Anterior cingulate cortex (tissue), 58 donors: ENCODE measurements around the gene SLC2A4RG.
A peak's percentile ranks its signal among the peaks of the same experiment; 100 is the strongest.

Experiments used
- DNase-seq, 58 donors: peaks; one replicate each; lab custom pipeline; 2025; lab: John Stamatoyannopoulos, UW

The SLC2A4RG gene

DNA sequence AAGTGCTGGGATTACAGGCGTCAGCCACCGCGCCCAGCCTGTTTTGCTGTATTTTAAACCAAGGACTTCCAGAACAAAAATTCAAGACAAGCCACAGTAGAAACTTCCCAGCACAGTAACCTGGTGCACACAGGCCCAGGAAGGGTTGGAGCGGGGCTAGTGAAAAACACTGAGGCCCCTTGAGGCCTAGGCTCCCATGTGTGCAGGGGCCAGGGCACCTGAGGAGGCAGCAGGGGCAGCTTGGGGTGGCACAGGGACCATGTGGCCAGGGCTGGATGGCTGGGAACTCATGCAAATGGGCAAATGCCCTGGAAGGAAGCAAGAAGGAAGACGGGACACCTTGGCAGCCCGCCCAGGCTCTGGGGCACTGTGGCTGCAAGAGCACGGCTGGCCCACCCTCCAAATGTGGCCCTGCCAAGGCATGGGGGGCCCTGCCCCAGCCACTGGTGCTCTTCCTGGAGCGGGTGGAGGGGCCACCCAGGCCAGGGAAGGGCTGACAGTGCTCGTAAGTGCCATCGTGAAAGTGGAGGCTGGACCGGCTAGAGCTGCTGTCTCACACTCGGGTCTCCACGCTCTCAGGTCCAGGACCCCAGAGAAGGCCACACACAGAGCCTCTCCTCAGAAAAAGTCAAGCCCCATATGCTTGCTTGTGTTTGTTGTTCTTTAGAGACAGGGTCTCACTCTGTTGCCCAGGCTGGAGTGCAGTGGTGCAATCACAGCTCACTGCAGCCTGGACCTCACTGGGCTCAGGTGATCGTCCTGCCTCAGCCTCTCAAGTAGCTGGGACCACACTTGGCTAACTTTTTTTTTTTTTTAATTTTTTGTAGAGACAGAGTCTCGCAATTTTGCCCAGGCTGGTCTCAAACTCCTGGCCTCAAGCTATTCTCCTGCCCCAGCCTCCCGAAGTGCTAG lies 10.3 kb downstream of the SLC2A4RG start:
- DNase-seq = peak in 9 of 58 donors; percentile 10 to 51 (median 28)

DNA sequence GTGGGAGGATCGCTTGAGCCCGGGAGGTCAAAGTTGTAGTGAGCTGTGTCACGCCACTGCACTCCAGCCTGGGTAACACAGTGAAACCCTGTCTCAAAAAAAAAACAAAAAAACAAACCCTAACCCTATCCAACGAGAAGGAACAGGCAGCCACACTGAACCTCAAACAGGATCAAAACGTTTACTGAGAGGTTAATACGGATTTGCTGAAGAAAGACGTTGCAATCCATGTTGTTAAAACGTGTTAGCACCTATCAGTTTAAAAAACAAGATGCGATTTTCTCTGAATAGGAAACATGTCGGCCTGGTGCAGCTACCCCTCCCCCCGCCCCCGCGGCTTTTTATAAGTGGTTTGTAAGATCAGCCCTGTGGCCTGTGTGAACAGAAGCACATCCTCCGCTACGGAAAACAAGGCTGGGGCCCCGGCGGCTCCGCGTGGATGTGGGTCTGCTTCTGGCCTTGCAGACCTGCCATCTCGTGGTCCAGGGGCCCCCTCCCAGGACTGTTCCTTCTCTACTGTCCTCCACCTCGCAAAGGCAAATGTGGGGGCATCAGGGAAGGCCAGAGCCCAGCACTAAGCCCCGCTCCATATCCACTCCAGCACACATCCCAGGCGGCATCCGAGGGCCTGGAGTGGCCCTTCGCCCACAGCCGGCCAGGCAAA lies 11.4 kb downstream of the SLC2A4RG start:
- DNase-seq = no peak

GRCh38 chr20:63751471-63752271 lies 12.1 kb downstream of the SLC2A4RG start:
- no peak for DNase-seq

DNA sequence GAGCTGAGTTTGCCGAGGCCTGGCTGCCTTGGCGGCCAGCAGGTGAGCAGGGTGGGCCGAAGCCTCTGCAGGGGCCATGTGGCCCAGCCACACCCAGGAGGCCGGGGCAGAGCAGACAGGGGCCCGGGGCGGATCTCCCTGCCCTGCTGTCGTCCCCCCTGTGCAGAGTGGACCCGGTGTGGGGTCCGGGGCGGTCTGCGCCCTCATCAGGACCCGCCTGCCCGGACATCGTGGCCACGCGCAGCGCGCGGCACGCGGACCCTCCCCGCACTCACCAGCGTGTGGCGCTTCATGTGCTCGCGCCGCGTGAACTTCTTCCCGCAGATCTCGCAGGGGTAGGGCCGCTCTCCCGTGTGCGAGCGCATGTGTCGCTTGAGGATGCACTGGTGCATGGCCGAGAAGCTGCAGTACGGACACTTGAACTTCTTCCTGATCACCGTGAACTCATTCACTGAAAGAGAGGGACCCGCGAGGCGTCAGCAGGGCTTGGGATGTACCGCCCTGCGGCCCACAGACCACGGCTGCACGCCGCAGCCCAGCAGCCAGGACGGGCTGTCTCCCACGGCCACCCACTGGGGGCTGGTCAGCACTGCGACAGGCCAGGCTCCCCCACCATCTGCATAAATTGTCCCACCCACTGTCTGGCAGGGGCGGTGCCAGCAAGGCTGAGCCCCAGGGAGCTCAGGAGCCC lies 13.0 kb downstream of the SLC2A4RG start:
- DNase-seq = no peak

DNA sequence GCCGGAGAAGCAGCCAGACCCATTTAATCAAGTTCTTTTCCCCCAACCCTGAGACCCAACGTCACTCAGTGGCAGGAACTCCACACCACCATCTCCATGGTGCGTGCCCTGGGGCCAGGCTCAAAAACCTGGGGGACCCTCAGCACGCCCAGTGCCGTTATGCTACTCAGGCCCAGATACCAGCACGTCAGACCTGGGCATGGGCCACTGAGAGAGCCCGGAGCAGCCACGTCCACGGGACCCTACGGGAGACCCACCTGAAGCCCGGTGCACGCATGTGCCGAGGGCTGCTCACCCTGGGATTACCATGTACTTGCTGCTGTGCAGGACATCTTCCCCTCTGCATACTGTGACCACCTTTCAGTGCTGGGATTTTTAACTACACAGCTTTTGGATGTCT lies 13.8 kb downstream of the SLC2A4RG start:
- no peak for DNase-seq

DNA sequence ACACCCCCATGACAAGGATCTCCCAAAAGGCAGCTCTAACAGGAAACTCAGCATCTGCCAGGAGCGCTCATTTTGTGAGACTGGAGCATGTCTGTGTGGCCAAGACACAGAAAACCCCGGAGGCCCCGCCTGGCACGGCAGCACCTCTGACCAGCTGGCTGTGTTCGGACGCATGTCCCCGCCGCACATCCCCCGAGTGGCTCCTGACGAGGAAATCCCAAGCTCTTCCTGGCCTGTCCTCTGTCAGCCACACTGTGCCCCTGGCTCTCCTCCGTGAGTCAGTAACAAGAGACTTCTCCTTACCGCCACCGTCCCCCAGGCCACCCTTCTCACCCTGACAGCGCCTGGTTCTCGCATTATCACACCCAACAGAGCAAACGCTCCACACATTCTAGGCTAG lies 14.4 kb downstream of the SLC2A4RG start:
- no peak for DNase-seq

DNA sequence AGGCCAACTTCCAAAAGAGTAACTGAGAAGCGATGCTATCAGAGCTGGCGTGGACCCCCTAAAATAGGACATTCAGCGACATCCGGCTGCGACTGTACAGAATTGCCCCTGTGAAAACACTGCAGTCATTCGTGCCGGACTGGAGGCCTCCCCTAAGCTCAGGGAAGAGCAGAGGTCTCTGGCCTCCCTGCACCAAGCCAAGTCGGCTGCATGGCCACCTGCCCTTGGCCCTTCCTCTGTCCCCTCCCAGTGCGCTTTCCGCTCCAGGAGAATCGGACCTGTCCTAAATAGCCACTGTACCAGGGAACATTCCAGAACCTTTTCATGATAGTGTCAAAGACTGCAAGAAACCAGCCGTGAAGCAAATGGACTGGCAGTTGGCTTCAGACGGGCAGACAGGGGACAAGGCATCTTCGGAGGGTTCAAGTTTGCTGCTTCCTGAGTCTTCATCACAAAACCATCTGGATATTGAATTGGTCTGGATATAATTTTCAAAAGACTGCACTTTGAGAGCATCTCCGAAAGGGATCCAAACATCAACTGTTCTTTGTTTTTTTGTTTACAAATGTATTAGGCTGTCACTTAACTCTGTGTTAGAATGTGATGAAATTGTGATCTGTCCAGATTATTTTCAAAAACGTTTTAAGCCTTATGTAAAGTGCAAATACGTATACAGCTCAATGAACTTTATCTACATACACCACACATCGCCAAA lies 16.5 kb downstream of the SLC2A4RG start:
- DNase-seq = no peak

DNA sequence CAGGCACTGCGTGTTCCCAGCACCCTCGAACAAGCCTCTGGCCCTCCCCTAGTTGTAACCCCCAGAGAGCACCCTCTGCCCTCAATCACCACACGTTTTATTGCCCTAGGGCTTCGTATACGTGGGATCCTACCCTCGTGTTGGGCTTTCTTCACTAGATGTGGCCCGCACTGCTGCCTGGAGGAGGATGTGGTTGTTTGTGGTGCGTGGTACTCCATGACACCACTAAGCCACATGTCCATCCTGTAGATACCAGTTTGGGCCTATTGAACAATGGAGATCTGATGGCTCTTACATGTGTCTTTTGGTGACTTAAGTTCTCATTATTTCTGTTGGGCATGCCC lies 17.0 kb downstream of the SLC2A4RG start:
- no peak for DNase-seq

DNA sequence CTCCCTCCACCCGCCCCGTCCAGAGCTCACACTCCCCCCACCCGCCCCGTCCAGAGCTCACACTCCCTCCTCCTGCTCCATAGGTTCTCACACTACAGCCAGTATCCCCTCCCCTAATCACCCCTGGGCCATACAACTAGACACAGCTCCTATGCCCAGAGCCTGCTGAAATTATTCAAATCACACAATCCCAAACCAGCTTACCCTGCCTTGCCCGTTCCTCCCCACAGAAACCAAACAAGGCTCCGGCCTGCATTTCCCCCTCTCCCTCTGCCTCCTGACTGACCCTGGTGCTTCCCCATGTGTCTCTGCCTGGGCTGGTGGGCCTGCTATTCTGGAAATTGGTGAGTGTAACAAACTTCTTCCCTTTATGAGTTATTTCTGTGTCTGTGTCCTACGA lies 18.6 kb downstream of the SLC2A4RG start:
- DNase-seq = no peak

DNA sequence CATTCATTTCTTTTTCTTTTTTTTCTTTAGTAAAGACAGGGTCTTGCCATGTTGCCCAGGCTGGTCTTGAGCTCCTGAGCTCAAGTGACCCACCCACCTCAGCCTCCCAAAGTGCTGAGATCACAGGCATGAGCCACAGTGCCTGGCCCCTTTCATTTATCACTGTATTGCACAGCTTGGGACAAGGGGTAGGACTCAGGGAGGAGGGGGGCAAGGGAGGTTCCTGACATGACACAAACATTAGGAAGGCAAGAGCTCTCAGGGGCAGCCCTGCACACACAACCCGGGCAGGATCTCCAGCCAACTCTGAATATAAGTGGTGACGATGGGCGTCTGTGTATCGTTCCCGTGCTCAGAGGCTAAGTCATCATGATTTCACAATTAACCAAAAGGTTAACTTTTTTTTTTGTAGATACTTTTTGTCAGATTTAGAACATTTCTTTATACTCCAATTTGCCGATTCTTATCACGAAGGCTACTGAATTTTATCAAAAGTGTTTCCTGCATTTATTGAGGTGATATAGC lies 19.9 kb downstream of the SLC2A4RG start:
- DNase-seq = no peak

DNA sequence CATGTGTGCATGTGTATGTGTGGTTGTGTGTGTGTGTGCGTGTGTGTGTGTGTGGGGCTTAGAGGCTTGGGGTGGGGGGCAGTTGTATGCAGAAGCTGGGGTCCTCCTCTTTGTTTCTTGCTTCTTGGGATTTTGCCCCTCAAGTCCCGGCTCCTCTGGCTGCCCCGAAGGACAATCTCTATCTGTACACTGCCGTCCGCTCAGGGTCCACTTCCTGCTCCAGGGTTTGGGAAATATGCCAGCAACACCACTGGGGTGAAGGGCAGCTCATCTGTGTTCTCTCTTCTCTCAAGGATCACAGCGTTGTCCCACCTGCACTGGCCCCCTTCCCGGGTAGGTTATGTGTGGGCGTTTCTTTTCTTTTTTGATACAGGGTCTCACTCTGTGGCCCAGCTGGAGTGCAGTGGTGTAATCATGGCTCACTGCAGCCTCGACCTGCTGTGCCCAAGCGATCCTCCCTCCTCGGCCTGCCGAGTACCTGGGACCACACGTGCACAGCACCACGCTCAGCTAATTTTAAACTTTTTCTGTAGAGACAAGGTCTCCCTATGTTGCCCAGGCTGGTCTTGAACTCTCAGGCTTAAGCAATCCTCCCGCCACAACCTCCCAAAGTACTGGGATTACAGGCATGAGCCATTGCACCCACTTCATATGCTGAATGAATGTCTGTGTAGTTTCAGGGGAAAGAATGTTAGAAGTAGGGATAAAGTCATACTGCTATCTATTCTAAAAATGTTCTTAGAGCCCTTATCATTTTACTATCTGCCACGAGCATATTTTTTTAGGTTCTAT lies 25.7 kb downstream of the SLC2A4RG start:
- no peak for DNase-seq

DNA sequence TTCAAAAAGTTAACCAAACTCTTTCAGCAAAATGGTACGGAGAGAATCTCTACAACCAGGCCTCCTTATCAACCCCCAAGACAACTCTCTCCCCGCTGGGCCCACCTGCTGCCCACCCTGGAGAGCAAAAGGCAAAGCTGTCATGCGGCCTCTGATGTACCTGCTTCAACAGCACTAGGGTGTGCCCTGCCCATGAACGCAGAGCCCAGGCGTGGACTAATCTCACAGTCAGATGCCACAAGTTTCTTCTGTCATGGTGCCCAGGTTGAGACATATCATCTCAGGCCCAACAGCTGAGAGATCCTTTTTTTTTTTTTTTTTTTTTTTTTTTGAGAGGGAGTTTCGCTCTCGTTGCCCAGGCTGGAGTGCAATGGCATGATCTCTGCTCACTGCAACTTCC lies 26.3 kb downstream of the SLC2A4RG start:
- DNase-seq = no peak

DNA sequence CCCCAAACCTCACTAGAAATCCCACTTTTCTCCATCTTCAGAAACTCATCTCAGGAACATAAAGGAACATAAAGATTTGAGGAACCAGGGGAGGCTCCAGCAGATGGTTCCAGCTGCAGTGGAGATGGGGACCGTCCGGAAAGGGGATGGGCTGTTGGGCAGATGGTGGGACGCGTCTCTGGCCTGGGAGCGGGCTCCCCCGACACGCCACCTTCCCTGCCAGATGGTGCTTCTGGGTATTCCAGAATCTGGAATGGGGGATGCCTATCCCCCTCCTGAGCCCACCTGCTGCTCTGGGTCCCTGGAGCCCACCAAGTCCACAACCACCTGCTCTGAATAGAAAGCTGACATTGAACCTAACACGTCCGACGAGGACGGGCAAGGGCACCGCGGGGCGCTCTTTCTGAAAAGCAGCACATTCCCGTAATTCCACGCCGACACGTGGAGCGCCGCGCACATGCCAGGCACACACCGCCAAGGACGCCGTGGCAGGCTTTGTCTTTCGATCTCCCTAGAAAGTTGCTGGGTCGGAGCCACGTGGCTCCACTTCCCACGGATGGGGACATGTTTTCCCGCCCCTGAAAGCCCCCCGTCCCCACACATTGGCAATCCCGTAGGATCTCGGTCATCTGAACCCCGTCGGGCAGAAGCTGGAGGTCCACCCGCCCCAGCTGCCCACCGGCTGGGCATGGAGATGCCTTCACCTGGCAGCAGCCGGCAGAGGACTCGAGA lies 27.3 kb downstream of the SLC2A4RG start:
- no peak for DNase-seq

- no peak for DNase-seq
These were observed 27.9 kb downstream of the SLC2A4RG start for GRCh38 chr20:63767456-63767855.

DNA sequence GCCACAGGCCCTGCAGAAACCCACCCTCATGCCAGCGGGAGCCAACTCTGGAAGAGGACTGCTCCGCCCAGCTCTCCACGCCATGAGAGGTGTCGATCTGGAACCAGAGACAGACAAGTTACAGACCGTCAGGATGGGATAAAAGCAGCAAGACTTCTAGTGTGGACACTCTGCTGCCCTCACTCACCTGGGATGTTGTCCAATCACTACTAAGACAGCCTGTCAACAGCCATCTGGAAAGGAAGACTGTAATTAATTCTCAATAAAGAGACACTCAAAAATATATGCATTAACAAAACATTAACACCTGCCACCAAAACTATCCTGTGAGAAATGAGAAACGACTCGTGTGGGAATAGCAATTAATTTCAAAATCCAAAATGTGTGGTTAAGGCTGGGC lies 28.3 kb downstream of the SLC2A4RG start:
- DNase-seq = no peak

DNA sequence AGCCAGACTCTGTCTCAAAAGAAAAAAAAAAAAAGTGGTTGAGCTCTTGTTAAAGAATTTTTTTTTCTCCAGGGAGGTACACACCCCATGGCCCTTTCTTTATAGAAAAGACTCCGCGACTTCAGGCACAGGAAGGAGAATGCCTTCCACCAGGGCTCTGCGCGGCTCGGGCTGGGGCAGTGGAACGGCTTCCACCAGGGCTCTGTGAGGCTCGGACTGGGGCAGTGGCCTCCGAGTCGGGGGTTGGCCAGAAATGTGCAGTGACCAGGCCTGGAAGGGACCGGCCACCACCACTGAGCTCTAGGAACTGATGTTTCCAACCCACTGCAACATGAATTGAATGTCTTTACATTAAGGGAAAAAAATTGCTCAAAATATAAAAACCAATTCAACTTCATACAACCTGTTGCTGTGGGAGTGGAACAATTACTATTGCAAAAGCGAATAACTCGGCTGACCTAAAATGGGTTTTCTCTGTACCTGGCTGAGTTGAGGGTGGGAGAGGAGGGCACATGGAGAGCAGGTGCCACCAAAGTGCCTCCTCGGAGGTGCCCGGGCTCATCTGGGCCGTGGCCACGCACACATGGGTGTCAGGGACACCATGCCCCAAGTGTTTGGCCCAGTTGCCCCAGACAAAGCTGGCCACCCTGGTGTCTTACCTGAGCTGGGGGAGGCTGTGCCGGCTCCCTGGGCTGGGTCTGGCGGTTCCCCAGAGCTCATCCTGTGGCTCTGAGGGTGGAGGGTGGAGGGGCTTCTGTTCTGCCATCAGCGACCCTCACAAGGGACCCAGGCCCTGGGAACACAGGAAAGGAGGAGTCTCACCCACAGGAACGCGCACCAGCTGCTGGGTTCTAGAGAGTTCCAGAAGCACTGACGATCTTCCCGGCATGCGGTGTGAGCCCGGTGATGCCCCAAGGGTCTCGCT lies 29.3 kb downstream of the SLC2A4RG start:
- no peak for DNase-seq

- DNase-seq = no peak
These were observed 30.4 kb downstream of the SLC2A4RG start for GRCh38 chr20:63769891-63770474.
